EH (cell line): Measurements from ENCODE around the gene SGCE.

Source experiments
- DNase-seq: peaks from one replicate; pipeline ENCODE4 v3.0.0-alpha.2; 2015; ENCODE audit warnings: low read depth

Gene SGCE

DNA sequence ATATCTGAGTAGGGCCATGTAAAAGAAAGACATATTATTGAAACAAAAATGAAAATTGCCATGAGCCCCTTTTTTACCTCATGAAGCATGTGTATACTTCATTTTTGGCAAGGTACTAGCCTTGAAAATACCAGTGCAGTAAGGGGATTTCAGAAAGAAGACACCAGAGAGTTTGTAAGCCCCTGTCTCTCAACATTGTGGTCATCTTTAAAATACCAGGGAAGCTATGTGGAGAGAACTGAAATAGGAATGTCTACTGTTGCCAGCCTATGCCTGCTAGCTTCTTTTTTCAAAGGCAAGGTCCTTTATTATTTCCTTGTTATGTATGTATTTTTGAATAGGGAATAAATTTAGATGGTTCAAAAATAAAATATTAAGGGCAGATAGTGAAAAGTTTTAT lies 88.5 kb downstream of the SGCE start:
- no peak for DNase-seq

DNA sequence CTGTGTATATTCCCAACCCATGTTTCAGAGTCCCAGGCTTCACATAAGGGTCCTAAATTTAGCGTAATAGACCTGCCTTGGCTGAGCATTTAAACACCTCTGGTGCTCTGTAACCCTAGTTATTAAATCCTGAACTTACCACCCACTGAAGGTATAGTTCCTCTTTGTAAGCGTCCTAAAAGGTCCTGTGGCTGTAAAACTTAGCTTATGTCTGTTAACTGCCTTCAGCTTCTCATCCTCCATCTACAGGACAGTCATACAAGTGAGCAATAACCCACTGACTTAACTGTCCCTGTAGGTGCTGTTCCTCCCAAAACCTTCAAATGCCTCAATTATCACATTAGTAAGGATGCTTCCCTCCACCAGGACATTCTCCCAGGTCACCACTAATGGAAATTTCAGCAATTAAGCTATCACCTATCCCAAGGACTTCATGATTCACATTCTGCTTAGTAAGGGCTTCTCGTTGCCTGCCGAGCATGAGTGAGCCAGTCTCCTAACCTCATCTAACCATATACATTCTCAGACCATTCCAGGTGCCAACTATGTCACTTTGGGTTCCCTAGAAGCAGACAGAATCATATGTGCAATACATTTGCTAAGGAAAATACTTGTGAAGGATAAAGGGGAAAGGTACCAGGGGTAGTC lies 90.6 kb downstream of the SGCE start:
- DNase-seq: no peak

DNA sequence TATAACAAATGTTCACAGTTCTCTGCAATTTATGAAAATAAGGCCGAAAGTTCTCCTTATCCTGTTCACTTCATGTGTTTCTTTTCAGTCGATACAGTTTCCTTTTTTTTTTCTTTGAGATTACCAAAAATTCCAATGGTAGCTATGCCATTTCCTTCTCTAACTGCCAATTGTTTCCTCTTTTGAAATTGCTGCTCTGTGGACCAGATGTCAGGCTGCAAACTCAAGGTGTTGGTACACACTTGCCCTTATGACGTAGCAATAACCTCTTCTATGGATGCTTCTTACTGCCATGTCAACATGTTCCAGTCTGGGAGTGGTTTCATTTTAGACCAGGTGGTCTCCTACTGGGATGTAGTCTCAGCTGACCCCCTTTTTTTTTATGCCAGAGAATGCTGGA lies 93.4 kb downstream of the SGCE start:
- no peak for DNase-seq

DNA sequence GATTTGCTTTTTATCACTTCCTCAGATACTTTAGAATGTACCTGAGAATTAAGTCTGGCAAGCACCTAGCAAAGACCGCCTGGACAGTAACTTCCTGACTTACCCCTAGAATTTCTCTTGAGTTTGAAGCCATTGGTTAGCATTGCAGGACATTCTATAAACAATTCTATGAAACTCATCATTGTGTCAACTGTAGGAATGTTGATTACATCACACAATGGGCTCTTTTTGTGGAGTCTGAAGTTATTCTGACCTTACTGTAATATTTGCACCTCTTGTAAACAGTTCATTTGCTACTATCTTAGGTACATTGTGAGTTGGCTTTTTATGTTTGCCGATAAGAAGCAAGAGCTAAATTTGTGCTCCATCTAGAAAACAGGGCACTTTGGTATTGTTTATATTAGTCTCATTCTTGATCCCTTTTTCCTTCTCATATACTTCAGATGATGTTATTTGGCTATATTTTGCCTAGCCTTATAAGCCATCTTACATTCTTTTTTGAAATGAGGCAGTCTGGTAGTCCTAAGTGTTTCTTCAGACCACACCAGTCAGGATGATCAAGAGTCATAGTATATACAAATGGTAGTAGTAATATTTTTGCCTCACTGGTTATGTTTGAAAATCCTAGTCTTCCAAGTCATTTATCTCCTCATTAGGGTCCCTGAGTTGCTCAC lies 94.0 kb downstream of the SGCE start:
- DNase-seq: peak; percentile 52

DNA sequence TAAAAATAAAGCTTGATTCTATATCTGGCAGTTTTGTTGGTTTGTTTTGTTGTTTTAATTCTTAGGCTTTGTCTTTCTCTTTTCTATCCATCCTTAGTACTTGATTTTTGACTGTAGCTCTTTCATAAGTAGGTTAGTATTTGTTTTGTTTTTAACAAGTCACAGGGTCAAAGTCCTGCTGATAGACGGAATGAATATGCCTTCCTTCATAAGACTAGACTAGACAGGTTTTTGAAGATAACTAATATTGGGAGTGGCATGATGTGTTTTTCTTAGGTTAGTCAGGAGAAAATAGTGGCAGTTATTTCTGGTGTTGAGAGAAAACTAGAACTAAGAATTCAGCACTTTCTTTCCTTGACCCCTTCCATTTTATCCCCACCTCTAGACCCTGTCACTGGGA lies 96.0 kb downstream of the SGCE start:
- no peak for DNase-seq

DNA sequence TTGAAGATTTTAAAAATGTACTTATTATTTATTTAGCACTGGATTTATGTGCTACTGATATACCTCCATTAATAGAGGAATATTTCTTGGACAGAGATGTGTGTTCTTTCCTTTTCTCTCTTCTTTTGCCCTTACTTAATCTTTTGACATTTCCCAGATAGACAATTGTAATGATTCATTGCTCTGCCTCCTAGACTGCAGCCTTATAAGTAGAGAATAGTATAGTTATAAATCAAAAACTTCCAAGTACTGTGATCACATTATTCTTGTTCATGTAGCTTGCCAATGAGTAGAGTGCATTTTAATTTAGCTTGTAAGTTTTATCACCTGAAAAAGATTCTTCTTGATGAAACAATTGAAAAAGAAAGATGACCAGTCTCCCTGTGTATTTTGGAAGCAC lies 98.7 kb downstream of the SGCE start:
- no peak for DNase-seq

DNA sequence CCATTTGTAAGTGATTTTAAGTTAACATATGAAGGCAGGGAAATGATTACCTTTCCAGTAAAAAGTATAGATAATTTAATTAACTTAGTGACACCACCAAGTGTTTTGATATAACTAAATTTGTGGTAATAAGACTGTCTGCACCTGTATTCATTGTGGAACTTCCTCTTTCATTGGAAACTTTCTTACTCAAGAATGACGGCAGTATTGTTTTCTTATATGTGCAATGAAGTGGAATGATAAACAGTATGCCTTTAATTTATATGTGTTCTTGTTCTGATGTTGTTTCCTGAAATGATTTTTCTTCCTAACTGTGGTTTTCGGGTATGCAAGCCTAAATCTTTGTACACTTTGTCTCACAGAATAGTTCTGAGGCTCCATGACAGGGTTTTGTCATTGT lies 99.9 kb downstream of the SGCE start:
- no peak for DNase-seq

DNA sequence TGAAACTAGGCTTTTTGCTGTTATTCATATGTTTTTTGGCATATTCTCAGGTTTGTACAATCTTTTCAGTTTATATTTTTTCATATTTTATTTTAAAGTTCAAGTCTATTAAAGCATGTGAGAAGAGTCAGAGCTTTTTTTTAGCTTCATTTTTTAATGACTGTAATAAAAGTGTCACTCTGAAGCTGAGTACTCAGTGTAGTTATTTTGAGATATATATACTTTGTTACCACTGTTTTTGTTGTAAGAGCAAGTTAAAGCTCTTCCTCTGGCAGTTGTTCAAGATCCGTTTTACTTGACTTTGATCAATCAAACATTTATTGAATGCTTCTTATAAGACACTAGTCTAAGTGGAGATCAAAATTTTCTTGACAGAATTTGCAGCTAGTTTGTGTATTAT lies 108.8 kb downstream of the SGCE start:
- DNase-seq: peak; percentile 65

DNA sequence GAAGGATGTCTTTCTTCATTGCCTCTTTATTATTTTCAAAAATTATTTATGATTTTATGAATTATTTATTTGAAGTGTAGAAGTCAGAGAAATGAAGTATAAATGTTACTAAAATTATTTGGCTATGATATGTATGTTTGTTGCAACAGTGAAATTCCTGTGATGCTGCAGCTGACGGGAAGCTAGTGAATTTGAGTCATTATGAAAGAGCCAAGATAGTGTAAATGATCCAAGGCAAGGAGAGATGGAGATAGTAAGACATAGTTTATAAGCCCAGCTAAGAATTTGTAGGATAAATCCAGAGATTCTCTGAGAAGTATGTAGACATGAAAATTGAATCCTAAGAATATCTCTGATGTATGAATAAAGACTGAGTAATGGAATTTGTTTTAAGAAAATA lies 115.5 kb downstream of the SGCE start:
- peak; percentile 14 for DNase-seq
